ENCODE results near the gene SEMA3D.

DNA sequence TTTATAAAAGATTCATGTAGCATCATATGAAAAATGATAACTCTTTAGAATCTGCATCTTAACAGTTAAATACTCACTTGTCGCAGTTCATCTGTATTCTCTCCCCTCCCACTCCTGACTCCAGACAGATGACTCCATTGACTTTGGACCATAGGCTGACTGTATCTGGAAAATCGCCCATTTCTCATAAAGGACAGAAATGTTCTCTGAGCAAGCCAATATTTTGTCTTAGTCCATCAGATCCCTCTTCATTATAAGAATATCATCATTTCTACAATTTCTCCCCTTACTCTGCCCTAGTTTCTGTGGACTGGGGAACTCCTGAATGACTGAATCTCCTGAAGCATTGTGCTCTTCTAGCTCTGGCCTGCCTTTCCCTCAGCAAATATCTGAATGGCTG is 125.4 kb downstream of the SEMA3D start:
- TF ChIP-seq, protein P1, sequence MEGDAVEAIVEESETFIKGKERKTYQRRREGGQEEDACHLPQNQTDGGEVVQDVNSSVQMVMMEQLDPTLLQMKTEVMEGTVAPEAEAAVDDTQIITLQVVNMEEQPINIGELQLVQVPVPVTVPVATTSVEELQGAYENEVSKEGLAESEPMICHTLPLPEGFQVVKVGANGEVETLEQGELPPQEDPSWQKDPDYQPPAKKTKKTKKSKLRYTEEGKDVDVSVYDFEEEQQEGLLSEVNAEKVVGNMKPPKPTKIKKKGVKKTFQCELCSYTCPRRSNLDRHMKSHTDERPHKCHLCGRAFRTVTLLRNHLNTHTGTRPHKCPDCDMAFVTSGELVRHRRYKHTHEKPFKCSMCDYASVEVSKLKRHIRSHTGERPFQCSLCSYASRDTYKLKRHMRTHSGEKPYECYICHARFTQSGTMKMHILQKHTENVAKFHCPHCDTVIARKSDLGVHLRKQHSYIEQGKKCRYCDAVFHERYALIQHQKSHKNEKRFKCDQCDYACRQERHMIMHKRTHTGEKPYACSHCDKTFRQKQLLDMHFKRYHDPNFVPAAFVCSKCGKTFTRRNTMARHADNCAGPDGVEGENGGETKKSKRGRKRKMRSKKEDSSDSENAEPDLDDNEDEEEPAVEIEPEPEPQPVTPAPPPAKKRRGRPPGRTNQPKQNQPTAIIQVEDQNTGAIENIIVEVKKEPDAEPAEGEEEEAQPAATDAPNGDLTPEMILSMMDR (conservative IDR thresholded peaks at IDR 0.05; ENCODE audit: low read depth, low read length) = no peak
- TF ChIP-seq EZH2 (IDR thresholded peaks at IDR 0.05; ENCODE audit: borderline replicate concordance, low read depth, low read length, poor library complexity, severe bottlenecking) = no peak

Measured in A673 (cell line).